ENCODE data around the gene SLMAP.

DNA sequence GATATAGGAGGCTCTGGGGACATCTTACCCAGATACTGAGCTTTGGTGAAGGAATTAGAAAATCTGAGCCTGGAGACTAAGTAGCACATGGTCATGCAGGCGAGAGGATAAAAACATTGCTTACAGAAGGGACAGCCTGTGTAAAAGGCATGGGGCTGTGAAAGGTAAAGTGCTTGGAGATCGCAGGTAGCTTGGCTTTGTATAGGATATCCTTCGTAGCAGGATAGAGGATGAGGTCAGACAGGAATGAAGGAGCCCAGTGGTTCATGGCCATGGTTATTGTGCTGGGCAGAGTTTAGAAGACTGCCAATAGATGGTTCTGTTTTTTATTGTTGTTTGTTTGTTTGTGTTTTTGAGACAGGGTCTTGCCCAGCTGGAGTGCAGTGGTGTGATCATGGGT, 82.5 kb downstream of the SLMAP start:
- TF ChIP-seq, protein P1, sequence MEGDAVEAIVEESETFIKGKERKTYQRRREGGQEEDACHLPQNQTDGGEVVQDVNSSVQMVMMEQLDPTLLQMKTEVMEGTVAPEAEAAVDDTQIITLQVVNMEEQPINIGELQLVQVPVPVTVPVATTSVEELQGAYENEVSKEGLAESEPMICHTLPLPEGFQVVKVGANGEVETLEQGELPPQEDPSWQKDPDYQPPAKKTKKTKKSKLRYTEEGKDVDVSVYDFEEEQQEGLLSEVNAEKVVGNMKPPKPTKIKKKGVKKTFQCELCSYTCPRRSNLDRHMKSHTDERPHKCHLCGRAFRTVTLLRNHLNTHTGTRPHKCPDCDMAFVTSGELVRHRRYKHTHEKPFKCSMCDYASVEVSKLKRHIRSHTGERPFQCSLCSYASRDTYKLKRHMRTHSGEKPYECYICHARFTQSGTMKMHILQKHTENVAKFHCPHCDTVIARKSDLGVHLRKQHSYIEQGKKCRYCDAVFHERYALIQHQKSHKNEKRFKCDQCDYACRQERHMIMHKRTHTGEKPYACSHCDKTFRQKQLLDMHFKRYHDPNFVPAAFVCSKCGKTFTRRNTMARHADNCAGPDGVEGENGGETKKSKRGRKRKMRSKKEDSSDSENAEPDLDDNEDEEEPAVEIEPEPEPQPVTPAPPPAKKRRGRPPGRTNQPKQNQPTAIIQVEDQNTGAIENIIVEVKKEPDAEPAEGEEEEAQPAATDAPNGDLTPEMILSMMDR (IDR thresholded peaks at IDR 0.05; ENCODE audit: insufficient read depth, low read length) = no peak
- TF ChIP-seq POLR2AphosphoS5 (IDR thresholded peaks at IDR 0.05; ENCODE audit: low read depth) (no peak), GABPA (IDR thresholded peaks at IDR 0.05; ENCODE audit: low read depth) (no peak)
- TF ChIP-seq, protein P2, sequence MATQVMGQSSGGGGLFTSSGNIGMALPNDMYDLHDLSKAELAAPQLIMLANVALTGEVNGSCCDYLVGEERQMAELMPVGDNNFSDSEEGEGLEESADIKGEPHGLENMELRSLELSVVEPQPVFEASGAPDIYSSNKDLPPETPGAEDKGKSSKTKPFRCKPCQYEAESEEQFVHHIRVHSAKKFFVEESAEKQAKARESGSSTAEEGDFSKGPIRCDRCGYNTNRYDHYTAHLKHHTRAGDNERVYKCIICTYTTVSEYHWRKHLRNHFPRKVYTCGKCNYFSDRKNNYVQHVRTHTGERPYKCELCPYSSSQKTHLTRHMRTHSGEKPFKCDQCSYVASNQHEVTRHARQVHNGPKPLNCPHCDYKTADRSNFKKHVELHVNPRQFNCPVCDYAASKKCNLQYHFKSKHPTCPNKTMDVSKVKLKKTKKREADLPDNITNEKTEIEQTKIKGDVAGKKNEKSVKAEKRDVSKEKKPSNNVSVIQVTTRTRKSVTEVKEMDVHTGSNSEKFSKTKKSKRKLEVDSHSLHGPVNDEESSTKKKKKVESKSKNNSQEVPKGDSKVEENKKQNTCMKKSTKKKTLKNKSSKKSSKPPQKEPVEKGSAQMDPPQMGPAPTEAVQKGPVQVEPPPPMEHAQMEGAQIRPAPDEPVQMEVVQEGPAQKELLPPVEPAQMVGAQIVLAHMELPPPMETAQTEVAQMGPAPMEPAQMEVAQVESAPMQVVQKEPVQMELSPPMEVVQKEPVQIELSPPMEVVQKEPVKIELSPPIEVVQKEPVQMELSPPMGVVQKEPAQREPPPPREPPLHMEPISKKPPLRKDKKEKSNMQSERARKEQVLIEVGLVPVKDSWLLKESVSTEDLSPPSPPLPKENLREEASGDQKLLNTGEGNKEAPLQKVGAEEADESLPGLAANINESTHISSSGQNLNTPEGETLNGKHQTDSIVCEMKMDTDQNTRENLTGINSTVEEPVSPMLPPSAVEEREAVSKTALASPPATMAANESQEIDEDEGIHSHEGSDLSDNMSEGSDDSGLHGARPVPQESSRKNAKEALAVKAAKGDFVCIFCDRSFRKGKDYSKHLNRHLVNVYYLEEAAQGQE (IDR thresholded peaks at IDR 0.05; ENCODE audit: insufficient replicate concordance, low read depth) = no peak

All from HL-60 (cell line).